NK-92 (cell line): ENCODE data around the gene GOLT1A.

Experiments used
- DNase-seq: peaks from one replicate; lab custom pipeline; 2025; ENCODE audit not compliant: unreplicated experiment; lab: John Stamatoyannopoulos, UW

GOLT1A gene

DNA sequence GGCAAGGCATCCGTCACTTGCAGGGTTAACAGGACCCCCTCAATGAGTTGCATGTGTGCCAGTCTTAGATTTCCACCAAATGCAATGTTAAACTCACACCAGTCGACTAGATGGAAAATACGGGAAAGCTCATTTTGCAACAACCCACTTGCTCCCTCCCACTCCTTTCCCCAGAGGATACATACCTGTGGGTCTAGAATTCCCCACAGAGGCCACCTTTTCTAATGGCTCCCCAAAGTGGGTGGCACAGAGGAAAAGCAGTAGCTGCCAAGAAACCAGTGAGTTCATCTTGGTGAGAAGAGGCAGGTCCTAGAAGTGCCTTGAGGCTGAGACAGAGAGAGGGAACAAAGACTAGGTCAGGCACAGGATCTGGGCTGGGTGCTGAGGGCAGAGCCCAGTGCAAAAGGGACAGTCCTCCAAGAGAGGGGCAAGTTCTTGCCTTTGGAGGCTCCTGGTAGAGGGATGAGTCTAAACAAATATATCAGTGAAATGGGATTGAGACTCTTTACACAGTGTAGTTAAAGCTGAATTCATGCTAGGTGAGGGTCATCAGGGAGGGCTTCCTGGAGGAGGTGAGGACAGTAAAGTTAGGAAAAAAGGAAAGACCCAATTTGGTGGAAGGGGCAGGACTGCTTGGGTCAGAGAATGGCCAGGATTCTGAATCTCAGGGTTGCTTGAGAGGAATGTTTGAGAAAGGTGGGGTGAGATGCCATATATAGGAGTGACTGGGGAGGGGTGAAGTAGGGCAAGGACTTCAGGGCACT is 21.0 kb downstream of the GOLT1A start:
- DNase-seq: no peak

DNA sequence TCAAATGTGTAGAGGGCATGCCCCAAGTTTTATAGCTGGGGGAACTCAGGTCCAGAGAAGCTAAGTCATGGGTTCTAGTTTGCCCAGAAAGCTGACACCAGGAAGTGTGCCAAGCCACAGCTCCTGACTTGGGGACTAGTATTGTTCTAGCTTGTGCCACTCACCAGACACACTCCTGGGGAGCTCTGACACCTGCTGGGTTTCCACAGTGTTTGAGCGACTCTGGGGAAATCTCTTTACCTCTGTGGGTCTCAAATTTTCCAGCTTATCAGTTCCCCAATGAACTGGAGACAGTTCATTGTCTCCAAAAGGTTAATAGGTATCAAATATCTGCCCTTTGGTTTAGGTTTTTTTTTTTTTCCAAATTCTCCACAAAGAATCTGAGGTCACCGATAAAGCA is 21.7 kb downstream of the GOLT1A start:
- DNase-seq: no peak

DNA sequence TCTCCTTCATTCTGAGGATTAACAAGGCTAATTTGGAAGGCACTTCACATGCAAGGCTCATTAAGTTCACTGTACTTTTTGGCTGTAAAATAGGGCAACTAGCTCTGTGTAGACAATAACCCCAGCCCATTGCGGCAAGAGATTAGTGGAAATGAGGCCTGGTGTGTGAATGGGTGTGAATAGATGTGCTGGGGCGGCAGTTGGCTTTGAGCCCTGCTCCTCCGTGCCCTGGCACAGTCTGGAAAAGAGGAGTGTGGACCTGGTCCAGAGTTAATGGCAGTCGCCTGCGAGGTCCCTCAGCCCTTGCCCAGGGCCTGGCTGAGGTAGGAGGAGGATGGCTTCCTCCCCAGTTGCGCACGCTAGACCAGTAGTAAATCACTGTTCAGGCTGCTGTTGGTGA is 22.3 kb downstream of the GOLT1A start:
- DNase-seq: no peak

DNA sequence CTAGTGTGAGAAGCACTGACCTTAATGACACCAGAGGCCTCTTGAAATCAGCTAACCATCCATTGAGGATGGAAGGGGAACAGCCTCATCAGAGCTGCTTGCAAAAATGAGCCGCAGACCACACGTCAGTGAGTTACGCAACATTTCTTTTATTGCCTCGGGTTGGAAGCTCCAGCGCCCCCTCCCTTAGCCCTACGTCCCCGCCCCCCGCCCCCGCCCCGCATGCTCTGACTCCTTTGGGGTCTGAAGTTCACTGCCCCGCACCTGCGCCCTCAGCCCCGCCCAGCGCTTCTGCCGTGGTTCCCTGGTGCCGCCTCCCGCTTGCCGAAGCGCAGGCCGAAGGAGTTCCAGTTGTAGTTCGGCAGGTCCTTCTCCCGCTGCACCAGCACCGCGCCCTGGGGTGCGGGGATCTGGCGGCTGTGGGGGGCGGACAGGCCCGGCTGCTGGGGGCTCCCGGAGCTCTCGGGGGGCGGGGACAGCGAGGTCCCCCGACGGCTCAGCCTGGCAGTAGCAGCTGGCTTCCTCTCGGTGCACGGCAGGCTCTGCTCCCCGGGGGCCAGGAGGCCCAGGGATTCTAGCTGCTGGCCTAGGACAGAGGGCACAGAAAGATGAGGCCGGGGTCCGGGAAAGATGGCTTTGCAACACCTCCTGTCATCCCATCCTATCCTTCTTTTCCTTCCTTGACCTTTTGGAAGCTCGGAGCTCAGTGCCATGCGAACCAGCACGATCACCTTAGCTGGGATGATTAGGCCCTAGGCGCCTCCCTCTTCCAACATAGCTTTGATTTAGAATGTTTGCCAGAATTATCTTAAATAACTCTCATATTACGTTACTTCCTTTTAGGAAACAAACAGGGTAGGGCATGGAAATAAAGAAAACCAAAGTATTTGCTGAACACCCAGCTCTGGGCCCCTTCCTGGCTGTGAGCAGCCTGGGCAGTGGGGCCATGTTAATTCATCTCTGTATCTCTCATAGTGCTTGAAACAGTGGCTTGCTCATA is 23.3 kb downstream of the GOLT1A start:
- no peak for DNase-seq

DNA sequence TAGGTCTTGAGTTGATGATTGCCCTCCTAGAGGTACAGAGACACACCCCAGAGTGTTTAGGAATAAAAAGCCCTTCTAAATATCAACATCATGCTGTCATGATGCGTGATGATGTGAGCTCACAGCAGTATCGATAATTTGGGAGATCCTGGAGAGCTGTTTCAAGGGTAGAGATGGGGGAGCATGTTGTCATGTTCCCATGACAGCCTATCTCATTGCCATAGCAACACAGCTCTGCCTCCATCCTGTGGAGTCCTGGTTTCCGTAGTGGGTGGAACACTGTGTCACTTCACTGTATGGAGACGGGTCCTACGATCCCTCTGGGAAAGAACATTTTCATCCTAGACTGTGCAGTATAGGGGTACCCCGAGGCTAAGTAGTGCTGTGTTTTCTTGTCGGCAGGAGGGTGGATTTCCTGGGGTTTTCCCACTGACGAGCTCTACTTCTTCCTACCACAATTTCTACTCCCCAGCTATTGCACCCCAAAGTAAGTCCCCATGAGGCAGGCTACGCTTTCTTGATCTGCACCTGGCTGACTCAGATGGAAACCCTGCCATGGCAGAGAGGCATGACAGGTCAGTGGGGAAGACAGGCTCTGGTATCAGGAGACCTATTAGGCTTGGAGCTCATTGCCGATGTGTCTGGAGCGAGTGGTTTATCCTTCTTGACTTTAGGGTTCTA is 24.7 kb downstream of the GOLT1A start:
- no peak for DNase-seq

DNA sequence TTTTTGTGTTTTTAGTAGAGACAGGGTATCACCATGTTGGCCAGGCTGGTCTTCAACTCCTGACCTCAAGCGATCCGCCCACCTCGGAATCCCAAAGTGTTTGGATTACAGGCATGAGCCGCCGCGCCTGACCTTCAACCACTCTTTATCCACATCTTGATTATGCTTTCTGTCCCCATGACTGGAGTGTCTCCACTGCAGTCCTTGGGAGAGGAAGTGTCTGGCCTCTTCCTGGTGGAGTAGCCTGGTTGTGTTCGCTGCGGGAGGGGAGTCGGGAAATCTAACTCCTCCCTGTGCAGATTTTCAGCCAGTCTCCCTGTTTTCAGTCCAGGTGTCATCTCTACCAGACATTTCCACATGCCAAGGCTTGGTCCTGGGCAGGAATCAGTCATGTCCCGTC is 27.2 kb downstream of the GOLT1A start:
- DNase-seq: no peak

DNA sequence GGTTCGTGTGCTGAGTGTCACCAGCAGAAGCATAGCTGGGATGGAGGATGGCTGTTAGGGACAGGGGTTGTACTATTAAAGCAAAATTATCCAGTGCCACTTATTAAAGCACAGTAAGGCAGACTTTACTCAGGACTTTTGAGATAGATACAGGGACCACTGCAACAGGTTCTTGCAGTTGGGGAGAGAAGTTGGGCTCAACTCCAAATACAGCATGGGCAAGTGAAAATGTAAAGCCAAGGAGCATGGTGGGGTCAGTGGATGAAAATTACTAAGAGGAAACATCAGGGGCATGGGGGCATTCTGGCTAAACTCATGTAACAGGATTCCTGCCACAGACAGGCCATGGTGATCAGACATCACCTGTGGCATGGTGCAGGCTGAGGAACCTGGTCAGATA is 32.7 kb downstream of the GOLT1A start:
- no peak for DNase-seq

DNA sequence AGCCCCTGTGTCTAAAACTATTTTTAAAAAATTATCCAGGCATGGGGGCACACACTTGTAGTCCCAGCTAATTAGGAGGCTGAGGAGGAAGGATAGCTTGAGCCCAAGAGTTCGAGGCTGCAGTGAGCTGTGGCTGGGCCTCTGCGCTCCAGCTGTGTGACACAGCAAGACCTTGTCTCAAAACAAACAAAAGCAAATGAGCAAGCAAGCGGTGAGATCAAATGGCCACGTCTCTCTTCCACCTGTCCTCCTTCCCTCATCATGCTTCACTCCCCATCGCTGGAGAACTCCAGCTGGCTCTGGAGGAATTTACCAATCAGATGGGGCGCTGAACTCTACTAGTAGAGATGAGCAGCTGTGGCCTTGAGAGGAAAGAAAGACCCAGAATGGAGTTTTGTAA is 33.7 kb downstream of the GOLT1A start:
- no peak for DNase-seq

DNA sequence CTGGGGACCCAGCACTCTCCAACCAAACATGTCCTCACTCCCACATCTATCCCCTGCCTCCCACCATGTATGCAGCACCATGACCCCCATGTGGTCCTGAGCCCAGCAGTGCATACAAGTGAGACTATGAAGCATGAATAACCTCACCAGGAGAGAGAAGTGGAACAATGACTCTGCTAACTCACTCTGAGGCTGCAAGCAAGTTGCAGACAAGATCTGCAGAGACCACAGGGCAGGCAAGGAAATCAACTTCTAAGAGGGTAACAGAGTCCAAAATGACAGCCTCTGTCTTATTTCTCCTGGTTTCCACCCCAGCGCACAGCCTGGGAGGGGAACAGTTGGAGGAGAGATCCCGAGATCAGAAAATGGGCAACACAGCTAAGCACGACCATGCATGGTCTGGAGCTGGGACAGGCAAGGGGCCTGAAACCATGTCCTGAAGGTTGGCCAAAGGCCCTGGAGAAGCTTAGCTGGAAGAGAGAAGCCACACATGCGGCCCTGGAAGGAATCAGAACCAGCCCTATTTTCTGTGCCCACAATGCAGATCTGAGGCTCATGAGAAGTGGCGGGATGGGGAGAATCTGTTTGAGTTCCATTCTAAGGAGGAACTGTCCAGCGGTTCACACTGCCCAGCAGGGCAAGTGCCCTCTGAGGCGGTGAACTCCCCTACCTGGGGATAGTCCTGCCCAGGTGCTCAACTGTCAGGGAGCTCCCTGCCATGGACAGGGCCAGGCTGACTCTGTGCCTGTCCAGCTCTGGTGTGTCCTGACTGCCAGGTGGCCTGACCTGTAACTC is 35.1 kb downstream of the GOLT1A start:
- DNase-seq: no peak

DNA sequence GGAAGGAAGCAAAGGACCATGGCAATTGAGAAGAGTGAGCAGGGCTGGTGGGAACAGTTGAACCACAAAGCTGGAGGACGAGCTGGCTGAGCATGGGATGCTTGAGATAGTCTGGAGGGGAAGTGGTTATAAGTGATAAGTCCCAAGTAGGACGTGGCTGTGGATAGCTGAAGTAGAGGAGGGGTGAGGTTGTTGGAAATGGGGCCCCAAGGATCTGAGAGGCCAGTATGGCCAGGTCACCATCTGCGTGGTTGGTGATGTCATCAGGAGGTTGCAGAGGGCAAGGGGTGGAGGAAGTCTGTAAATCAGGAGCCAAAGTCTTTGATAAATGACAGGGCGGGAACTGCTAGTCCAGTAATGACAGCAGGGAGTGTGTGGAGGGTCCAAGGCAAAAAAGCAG is 36.7 kb downstream of the GOLT1A start:
- no peak for DNase-seq

DNA sequence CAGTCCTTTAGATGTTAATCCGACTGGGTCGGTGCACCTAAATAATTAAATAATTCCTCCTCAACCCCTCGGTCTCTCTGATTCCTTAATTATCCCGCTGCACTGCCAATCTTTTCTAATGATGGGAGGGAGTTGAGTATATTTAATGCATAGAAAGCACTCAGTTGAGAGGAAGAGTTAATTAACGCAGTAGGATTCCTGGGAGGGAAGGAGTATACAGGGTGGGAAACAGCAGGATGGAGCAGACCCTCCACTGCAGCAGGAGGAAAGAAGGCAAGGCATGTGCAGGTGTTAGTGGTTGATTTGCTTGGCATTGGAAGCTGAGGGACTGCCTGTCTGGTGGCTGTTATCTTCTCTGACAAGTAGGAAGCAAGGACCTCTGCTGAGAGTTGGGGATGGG is 37.7 kb downstream of the GOLT1A start:
- DNase-seq: no peak

DNA sequence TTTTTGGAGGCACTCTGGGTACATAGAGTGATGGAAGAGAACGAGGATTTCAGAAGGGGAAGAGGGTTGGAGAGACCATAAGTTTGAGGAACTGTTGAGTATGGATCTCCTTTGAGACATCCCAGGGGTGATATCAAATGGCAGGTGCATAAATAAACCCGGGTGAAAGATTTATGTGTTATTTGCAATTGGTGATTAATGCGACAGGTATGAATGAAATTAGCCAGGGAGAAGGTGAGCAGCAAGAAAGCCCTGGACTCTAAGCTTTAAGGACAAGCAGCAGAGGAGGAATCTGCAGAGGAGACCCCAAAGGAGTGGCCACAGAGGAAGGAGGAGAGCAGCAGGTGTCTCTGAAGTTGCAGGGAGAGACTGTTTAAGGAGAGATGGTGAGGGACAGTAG is 38.8 kb downstream of the GOLT1A start:
- no peak for DNase-seq

DNA sequence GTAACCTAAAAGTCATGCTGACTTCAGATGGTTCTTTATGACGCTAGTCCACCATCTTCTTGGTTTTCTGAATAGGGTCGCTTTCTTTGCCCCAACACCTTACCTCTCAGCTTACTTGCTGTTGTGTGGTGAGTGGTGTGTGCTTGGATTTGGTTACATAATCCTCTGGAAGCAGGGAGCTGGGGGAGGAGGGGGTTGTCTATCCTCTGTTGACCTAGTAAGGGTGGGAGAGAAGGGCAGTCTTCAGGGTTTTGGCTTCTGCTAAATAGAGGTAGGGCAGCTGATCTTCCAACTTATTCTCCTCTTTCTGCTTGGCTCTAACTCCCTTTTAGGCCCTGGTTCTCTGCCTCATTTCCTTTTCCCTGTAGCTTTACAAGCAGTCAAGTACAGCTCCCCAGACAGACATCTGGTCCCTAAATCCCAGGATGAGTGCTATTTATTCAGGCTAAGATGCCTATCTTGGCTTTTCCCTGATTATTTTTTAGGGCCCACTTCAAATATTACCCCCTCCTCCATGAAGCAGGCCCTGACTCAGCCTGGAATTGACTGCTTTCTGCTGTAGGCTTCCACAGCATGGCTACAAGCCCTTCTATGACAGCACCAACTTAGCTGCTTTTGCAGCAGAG is 41.3 kb downstream of the GOLT1A start:
- no peak for DNase-seq

DNA sequence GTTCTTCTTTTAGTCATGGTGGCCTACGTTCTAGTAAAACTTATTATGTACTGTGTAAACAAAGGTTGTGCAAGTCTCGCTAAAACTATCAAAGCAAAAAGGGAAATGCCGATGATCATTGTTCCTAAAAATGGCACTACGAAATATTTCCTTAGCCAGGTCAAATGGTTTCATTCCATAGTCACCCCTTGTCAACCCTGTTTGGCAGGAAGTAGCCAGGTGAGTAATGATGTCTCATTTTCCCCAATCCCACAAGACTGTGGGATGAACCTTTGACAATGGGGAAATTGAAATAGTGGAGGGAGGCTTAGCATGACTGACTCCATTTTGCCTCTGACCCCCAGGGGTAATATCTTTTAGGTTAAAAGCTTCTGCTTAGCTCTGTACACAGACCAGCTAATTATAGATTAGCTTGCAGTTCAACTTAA is 42.0 kb downstream of the GOLT1A start:
- DNase-seq: no peak

DNA sequence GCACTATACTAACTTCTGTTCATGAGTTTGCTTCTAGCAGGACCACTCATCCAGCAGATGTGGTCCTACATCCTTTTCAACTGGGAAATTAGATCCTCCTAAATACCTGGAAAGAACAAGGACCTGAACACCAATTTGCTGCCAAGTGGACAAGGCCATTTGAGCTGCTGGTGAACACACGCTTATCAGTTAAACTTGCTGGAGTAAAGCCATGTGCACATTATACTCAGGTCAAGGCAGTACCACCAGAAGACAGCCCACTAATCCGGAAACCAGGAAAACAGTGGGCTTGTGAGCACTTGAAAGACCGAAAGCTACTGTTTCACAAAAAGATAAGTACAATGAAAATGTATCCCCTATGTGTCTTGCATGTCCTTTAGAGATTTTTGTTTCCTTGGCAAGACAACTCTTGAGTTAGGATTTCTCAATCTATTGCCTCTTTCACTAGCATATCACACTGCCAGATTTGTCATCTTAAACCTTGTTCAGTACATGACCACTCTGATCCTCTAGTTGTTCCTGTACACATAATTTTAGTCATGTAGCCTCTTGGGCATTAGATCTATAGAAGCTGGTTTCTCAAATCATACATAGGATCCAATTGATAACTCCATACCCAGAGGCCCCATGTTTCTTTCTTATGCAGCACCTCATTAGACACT is 43.2 kb downstream of the GOLT1A start:
- DNase-seq: no peak

DNA sequence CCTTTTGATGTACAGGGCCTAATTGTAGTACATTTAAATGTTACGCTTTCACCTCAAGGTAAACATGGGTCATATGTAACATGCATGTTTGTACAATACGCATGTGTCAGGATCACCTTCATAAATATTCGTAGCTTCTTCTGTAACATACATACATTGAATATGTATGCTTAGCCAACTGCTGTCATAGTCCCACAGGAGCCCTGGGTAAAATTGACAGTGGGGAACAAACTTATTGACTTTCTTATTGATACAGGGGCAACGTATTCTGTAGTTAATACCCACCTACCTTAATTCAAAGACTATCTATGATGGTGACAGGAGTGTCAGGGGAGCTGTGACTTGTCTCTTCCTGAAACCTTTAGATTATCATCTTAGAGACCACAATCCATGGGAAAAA is 43.9 kb downstream of the GOLT1A start:
- DNase-seq: no peak

DNA sequence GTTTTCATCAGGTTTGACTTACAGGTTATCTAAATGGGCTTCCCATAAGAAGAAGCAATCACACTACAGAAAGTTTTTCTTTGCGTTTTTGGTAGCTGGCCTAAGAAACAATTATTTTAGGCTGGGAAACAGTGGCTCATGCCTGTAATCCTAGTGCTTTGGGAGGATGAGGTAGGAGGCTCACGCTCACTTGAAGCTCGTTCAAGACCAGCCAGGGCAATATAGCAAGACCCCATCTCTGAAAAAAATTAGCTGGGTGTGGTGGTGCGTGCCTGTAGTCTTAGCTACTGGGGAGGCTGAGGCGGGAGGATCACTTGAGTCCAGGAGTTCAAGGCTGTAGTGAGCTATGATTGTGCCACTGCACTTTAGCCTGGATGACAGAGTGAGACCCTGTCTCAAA is 46.1 kb downstream of the GOLT1A start:
- DNase-seq: no peak

DNA sequence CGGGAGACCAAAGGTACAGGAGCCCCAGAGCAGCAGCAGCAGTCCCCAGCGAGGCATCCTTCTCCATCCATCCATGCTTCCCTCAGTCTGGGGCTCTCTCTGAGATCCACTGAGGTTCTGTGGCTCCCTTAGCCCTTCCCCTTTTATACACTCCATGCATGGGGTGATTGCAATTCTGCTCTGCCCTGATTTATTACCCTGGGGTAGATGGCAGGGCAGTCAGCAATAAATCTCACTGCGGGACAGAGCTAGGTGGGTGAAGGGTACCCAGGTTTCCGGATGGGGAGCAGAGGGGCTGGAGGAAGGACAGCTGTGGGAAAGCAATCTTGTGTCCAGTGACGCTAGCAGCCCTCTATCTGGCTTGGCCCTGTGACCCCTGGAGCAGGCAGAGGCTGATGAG is 47.6 kb downstream of the GOLT1A start, which contains the start of gene REN:
REN (minus strand) TSS at position 119 of the 400 bp plus-strand sequence; CDS start at position 75, 44 bp downstream.
- no peak for DNase-seq

DNA sequence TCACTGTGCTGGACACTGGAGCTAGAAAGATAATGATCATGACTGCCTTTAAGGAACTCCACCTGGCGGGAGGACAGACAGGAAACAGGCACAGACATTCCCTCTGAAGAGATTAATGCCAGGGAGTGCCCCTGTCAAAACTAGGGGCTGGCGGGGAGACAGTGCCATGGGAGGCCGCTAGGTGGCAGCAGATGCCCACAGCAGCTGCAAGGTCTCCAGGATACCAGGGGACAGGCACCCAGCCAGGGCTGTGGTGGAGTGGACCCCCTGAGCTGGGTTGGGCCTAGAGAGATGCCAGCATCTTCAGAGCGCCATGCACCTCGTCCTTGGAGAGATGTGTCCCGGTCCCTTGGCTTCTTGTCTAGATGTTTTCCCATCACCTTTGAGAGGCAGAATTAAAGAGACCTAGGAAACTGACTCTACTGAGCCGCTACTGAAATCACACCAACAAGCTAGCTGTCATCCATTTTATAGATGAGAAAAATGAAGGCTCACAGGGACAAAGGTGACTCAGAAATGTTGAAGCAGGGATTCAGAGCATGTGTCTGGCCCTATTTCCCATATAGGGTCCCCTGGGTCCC is 51.2 kb downstream of the GOLT1A start:
- DNase-seq: no peak
